Activated naive CD4-positive, alpha-beta T cell (primary cell): ENCODE measurements around the gene DLL4.

Experiments
- DNase-seq, 4 experiments: peaks; one replicate each; lab custom pipeline; 2025; lab: John Stamatoyannopoulos, UW

Gene DLL4

DNA sequence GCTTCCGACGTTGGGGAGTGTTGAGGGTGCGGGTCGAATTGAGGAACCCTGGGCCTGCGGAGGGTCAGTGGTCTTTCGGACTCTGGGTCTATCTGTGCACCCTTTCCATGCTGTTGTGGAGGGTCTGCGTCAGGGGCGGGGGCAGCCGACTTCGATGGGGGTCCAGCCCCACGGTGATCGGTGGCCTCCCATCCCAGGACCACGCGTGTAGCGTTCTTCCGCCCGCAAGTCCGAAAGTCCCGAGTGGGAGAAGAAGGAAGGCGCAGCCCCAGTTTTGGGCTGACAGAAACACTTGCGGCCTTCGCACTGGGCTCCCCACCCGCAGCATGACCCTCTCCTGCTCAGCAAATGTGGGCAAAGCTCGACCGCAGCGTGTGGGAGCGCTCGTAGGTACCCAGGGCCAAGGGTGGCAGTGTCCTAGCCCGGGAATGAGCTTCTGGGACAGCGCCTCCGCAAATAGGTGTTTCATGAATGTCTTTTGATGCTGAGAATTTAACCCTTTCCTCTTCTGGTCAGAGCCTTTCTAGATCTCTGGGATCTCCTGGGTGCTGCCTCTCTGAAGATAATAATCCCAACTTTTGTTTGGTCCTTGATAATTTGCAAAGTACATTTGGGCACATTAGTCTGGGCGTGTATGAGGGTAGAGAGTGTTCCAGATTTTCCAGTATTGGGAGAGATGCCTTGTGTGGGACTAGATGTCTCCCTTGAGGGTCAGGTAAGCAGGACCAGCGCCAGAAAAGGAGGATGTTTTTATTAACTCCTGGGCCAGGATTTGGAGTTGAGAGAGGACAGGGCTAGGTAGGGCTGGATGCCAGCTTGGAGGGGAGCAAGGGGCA is 2.3 kb upstream of the DLL4 start:
- no peak for DNase-seq

DNA sequence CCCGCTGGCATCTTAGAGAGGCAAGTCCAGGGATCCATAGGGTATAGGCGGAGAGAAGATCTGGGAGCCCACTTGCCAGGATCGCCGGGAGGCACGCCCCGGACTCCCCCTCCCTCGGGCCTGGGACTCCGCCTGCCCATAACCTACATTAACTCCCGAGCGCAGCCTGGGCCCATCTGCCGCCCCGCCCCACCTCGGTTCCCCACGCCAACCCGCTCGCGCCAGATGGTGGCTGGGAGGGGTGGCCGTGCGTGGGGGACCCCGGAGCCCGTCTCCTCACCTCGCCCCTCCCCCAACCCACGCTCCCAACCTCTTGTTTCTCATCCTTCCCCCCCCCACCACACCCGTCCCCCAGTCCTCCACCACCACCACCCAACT is 1.7 kb upstream of the DLL4 start:
- no peak for DNase-seq

DNA sequence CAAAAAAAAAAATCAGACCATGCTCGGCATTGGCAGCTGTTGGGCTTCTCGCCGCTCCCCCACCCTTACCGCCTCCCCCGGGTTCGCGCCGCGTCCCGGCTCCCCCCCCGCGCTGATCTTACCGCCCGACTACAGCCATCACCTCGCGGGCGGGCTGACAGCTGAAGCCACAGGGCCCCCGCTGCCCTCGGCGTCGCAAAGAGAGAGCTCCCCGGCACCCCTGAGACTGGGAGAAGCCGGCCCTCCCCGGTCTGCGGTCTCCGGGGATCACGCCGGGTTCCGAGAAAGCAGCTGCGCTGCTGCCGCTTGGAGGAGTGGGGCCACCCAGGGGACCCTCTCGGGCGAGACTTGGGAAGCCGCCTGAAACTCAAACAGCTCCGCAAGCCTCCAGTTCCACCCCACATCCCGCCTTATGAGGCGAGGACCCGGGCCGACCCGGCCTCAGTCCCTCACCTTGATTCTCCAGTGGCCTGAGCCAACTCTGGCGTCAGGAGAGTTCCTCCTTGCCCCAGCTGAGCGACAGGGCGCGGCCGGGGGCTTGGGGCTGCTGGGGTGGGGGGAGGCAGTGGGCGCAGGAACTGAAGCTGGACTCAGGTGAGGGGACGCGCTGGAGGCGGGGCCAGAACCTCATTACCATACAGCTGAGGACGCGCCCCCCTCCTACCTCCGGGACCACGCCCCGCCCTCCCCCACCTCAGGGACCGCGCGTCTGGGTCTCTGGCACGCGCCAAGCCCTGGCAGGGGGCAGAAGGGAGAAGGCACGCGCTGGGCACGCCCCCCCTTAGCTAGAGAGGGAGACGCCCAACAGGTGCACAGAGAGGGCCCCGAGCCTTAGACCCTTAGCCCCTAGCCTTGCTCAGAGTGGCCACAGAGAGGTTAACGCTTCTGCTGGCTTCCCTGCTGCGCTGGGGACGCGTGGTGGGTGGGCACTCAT is 1.0 kb upstream of the DLL4 start:
- DNase-seq: no peak

GRCh38 chr15:40929660-40930429 is 705 bp downstream of the DLL4 start:
- no peak for DNase-seq

GRCh38 chr15:40930430-40931299 is 1.5 kb downstream of the DLL4 start:
- peak in 2 of 4 experiments; percentile 16 to 19 for DNase-seq

- DNase-seq: no peak
Observed at GRCh38 chr15:40931300-40932142, 2.4 kb downstream of the DLL4 start.

- DNase-seq: no peak
Observed at GRCh38 chr15:40932156-40932555, 3.0 kb downstream of the DLL4 start.

GRCh38 chr15:40932649-40933516 is 3.7 kb downstream of the DLL4 start:
- no peak for DNase-seq

DNA sequence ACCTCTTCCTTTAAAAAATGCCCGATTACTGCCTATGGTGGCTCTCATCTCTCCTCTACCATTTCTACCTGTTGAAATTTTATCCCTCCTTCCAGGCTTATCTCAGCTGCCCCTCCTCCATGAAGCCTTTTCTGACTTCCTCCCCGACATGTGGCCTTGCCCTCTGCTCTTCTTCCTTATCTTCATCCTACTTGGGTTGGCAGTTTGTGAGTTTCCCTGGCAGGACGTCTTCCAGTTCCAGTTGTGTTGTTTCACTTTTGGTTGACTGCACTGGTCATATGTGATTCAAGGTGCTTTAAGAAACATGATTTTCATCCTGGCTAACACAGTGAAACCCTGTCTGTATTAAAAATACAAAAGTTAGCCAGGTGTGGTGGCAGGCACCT is 4.4 kb downstream of the DLL4 start:
- no peak for DNase-seq

GRCh38 chr15:40934457-40934856 is 5.3 kb downstream of the DLL4 start:
- DNase-seq: no peak

GRCh38 chr15:40936234-40936708 is 7.1 kb downstream of the DLL4 start:
- DNase-seq: no peak

DNA sequence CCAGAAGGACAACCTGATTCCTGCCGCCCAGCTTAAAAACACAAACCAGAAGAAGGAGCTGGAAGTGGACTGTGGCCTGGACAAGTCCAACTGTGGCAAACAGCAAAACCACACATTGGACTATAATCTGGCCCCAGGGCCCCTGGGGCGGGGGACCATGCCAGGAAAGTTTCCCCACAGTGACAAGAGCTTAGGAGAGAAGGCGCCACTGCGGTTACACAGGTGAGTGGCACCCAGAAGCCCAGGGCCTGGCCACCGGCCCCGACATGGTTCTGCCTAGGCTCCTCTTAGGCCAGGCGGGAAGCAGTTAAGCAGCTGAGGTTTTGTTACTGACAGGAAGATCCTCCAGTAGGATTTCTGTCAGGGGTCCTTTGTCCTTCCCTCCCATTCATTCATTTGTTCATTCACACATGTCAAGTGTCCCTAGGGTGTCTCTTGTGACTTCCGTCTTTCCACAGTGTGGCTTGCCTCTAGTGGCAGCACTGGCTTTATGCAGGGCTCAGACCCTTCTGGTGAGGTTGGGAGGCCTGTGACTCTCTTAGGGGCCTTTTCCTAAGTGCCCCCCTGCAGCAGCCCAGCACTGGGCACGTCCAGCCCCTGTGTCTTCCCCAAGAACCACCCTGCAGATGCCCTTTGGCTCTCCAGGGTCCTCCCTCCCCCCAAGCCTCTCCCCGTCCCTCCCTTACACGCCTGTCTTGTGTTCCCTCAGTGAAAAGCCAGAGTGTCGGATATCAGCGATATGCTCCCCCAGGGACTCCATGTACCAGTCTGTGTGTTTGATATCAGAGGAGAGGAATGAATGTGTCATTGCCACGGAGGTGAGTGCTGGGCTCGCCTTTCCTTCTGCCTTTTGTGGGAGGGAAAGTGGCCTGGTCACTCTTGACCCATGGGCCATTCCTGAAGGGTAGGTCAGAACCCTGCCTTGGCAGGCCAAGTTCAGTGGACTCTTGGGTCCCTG is 7.8 kb downstream of the DLL4 start:
- DNase-seq: no peak

- peak in 1 of 4 experiments; percentile 6 for DNase-seq
Observed at GRCh38 chr15:40937762-40938535, 8.8 kb downstream of the DLL4 start.

DNA sequence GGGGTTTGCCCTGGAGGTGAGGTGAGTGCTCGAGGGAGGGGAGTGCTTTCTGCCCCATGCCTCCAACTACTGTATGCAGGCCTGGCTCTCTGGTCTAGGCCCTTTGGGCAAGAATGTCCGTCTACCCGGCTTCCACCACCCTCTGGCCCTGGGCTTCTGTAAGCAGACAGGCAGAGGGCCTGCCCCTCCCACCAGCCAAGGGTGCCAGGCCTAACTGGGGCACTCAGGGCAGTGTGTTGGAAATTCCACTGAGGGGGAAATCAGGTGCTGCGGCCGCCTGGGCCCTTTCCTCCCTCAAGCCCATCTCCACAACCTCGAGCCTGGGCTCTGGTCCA is 9.4 kb downstream of the DLL4 start:
- DNase-seq: no peak

GRCh38 chr15:40940296-40940801 is 11.2 kb downstream of the DLL4 start:
- peak in 1 of 4 experiments; percentile 20 for DNase-seq

DNA sequence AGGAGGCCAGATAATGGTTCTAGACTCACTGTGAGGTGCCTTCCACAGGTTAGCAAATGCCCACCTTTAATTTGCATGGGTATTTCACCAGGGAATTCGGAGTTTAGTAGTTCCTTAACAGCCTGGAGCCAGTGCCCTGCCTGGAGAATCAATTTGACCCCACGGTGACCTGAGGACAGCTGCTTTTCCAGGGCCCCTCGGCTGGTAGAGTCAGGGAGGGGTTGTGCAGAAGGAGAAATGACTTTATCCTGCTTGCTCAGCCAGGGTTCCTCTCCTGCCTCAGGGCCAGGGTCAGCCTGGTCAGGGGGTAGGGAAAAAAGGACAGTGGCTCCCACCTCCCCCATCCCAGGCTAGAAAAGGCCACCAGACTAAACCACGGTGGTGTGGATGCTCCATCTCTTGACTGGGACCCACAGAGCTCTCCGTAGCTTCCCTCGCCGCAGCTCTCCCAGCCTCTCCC is 12.0 kb downstream of the DLL4 start:
- DNase-seq: no peak
